K562 (cell line): ENCODE measurements around the gene TRIM65. TPM values are rescaled to one million over a fixed set of nuclear protein-coding genes. Genes with fewer than 3 reads are reported as not detected.

Experiments
- BCOR ChIP-seq: fragments of 450-650 bp; IDR thresholded peaks from 2 replicates; pipeline ENCODE4 v1.6.1; 2016
- ELF4 ChIP-seq: fragments of 450-650 bp; formaldehyde crosslinking; IDR thresholded peaks from 2 replicates; pipeline ENCODE4 v1.4.0; 2022; ENCODE audit warnings: missing genetic modification characterization
- FOS ChIP-seq: IDR thresholded peaks from 3 replicates; pipeline ENCODE4 v1.6.1; 2011; ENCODE audit not compliant: insufficient read length; ENCODE audit errors: extremely low read depth
- FOSL1 ChIP-seq: fragments of 200-800 bp; sonication (Bioruptor generic); conservative IDR thresholded peaks from 2 replicates; pipeline ENCODE4 v1.6.1; 2016; ENCODE audit warnings: missing genetic modification characterization, missing compliant biosample characterization
- MLLT1 ChIP-seq, 2 experiments: fragments of 450-650 bp; IDR thresholded peaks; 2 replicates each; pipeline ENCODE4 v1.6.1; 2016
- NCOA1 ChIP-seq: fragments of 450-650 bp; IDR thresholded peaks from 2 replicates; pipeline ENCODE4 v1.6.1; 2016; ENCODE audit warnings: low read depth
- NRF1 ChIP-seq, 2 experiments: fragments of 450-650 bp; IDR thresholded peaks in 1 of 2; conservative IDR thresholded peaks in 1 of 2; 2 replicates each; pipeline ENCODE4 v1.6.1; 2014; ENCODE audit warnings: mild to moderate bottlenecking in 2 of 2
- RBM22 ChIP-seq: fragments of 200-400 bp; formaldehyde crosslinking; IDR thresholded peaks from 2 replicates; pipeline ENCODE4 v1.6.1; 2018; ENCODE audit warnings: low read length, low read depth; ENCODE audit not compliant: poor library complexity, severe bottlenecking
- TAL1 ChIP-seq: fragments of 450-650 bp; IDR thresholded peaks from 2 replicates; pipeline ENCODE4 v1.6.1; 2016; ENCODE audit warnings: mild to moderate bottlenecking
- TCFL5 ChIP-seq: fragments of 250-450 bp; sonication (Bioruptor Pico); conservative IDR thresholded peaks from 2 replicates; pipeline ENCODE4 v1.6.1; 2021; ENCODE audit warnings: mild to moderate bottlenecking, moderate library complexity, matching md5 sums
- TGIF2 ChIP-seq: sonication (generic); formaldehyde crosslinking; IDR thresholded peaks from 2 replicates; pipeline ENCODE4 v1.8.1; 2022; ENCODE audit warnings: mild to moderate bottlenecking, missing genetic modification reagents, moderate library complexity
- ZNF398 ChIP-seq: fragments of 250-450 bp; sonication (Bioruptor Pico); IDR thresholded peaks from 2 replicates; pipeline ENCODE4 v1.8.0; 2021; ENCODE audit warnings: moderate library complexity, mild to moderate bottlenecking, inconsistent platforms
- ZNF57 ChIP-seq: fragments of 450-650 bp; formaldehyde crosslinking; IDR thresholded peaks from 2 replicates; pipeline ENCODE4 v1.4.0; 2020; ENCODE audit warnings: mild to moderate bottlenecking, moderate library complexity
- ZNF695 ChIP-seq: fragments of 450-650 bp; formaldehyde crosslinking; IDR thresholded peaks from 2 replicates; pipeline ENCODE4 v1.4.0; 2020; ENCODE audit warnings: mild to moderate bottlenecking, moderate library complexity
- polyA plus RNA-seq, 8 experiments: library from polyadenylated mRNA; depleted of rRNA in 4 of 8; stranded (reverse) in 5 of 8; unstranded in 3 of 8; fragments of >200 nt; fragmentation: Nextera tagmentation in 2 of 8; fragmentation: Illumina TruSeq in 1 of 8; extraction: Ambion mirVana in 2 of 8; extraction: Trizol in 1 of 8; gene quantifications; 2 replicates each; pipeline versions ENCODE4 v1.2.1 to v1.2.3, GENCODE V29; 2011 to 2014; ENCODE audit warnings: inconsistent platforms in 1 of 8, missing spikeins in 1 of 8
- total RNA-seq, 7 experiments: library from RNA; depleted of rRNA in 6 of 7; stranded (reverse); fragments of >200 nt in 6 of 7; fragmentation: Illumina TruSeq in 2 of 7; extraction: Trizol in 2 of 7; gene quantifications; 2 replicates each; pipeline versions ENCODE4 v1.2.1 to v1.2.3, GENCODE V29; 2011 to 2021; ENCODE audit warnings: low replicate concordance in 1 of 7
- TF ChIP-seq, protein P1 (sequence below): sonication (generic); formaldehyde crosslinking; IDR thresholded peaks from 2 replicates; pipeline ENCODE4 v1.8.0; 2022; ENCODE audit warnings: mild to moderate bottlenecking, missing genetic modification reagents, borderline replicate concordance
- TF ChIP-seq, protein P2 (sequence below): fragments of 150-350 bp; conservative IDR thresholded peaks from 2 replicates; pipeline ENCODE4 v1.6.1; 2014; ENCODE audit warnings: low read length
- TF ChIP-seq, protein P3 (sequence below): fragments of 250-450 bp; sonication (Bioruptor Pico); IDR thresholded peaks from 2 replicates; pipeline ENCODE4 v1.5.0; 2021; ENCODE audit warnings: mild to moderate bottlenecking, borderline replicate concordance

Gene TRIM65
- total and polyA plus RNA-seq, 9 of the 15 experiments (the other 6 are each of a cell fraction or from before 2014, with no cell fraction given), result 2.8 to 45.7 (median 22.9) TPM

DNA sequence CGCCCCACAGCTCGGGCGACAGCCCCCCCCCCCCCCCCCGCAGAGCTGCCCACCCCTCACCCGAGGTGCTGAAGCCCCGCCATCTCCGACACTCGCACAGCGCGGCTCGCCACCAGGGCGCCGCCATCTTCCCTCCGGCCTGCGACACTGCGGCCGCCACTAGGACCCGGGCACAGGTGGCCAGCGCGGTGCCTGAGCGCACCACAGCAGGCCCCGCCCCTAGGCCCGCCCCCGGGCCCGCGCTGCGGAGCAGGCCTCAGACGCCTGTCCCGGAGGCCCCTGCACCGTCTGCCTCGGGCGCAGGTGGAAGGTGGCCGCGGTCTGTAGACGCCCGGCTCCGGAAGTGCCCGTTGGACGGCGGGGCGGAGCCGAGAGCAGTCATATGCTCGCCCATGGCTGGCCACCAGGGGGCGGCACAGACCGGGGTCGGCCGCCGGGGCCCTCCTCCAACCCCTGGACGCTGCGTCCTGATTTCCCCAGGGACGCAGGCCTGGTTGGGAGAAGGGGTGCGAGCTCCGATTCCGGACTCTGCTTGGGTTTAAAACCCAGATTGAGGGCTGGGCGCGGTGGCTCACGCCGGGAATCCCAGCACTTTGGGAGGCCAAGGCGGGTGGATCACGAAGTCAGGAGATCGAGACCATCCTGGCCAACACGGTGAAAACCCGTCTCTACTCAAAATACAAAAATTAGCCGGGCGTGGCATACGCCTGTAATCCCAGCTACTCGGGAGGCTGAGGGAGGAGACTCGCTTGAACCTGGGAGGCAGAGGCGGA is 8.2 kb upstream of the TRIM65 start, which contains the start of gene MRPL38 (continued):
- TF ChIP-seq ZNF398 (CRISPR knock-in tag) (no peak), ZNF695 (CRISPR knock-in tag) (no peak), FOSL1 (0 out of 2 replicates have a peak, but pooled peaks have one; percentile 21), TCFL5 (CRISPR knock-in tag) (no peak), BCOR (no peak), MLLT1 (IDR thresholded peaks at IDR 0.05) (peak in 1 of 2 experiments; percentile 61; a peak in 1 of 4 replicates), TGIF2 (CRISPR knock-in tag) (peak; percentile 67; the same call in 1 of the 2 replicates), FOS (no peak), ZNF57 (CRISPR knock-in tag) (no peak), NCOA1 (no peak), NRF1 (conservative IDR thresholded peaks at IDR 0.05 in 1 of 2, IDR thresholded peaks at IDR 0.05 in 1 of 2) (peak; percentile 83 to 86), ELF4 (CRISPR knock-in tag) (peak; percentile 40; the same call in 1 of the 2 replicates), TAL1 (no peak), RBM22 (no peak)
- TF ChIP-seq, protein P1, sequence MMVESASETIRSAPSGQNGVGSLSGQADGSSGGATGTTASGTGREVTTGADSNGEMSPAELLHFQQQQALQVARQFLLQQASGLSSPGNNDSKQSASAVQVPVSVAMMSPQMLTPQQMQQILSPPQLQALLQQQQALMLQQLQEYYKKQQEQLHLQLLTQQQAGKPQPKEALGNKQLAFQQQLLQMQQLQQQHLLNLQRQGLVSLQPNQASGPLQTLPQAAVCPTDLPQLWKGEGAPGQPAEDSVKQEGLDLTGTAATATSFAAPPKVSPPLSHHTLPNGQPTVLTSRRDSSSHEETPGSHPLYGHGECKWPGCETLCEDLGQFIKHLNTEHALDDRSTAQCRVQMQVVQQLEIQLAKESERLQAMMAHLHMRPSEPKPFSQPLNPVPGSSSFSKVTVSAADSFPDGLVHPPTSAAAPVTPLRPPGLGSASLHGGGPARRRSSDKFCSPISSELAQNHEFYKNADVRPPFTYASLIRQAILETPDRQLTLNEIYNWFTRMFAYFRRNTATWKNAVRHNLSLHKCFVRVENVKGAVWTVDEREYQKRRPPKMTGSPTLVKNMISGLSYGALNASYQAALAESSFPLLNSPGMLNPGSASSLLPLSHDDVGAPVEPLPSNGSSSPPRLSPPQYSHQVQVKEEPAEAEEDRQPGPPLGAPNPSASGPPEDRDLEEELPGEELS, result no peak
- TF ChIP-seq, protein P2, sequence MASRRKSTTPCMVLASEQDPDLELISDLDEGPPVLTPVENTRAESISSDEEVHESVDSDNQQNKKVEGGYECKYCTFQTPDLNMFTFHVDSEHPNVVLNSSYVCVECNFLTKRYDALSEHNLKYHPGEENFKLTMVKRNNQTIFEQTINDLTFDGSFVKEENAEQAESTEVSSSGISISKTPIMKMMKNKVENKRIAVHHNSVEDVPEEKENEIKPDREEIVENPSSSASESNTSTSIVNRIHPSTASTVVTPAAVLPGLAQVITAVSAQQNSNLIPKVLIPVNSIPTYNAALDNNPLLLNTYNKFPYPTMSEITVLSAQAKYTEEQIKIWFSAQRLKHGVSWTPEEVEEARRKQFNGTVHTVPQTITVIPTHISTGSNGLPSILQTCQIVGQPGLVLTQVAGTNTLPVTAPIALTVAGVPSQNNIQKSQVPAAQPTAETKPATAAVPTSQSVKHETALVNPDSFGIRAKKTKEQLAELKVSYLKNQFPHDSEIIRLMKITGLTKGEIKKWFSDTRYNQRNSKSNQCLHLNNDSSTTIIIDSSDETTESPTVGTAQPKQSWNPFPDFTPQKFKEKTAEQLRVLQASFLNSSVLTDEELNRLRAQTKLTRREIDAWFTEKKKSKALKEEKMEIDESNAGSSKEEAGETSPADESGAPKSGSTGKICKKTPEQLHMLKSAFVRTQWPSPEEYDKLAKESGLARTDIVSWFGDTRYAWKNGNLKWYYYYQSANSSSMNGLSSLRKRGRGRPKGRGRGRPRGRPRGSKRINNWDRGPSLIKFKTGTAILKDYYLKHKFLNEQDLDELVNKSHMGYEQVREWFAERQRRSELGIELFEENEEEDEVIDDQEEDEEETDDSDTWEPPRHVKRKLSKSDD, result 0 out of 2 replicates have a peak, but pooled peaks have one; percentile 40
- TF ChIP-seq, protein P3, sequence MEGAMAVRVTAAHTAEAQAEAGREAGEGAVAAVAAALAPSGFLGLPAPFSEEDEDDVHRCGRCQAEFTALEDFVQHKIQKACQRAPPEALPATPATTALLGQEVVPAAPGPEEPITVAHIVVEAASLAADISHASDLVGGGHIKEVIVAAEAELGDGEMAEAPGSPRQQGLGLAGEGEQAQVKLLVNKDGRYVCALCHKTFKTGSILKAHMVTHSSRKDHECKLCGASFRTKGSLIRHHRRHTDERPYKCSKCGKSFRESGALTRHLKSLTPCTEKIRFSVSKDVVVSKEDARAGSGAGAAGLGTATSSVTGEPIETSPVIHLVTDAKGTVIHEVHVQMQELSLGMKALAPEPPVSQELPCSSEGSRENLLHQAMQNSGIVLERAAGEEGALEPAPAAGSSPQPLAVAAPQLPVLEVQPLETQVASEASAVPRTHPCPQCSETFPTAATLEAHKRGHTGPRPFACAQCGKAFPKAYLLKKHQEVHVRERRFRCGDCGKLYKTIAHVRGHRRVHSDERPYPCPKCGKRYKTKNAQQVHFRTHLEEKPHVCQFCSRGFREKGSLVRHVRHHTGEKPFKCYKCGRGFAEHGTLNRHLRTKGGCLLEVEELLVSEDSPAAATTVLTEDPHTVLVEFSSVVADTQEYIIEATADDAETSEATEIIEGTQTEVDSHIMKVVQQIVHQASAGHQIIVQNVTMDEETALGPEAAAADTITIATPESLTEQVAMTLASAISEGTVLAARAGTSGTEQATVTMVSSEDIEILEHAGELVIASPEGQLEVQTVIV (CRISPR knock-in tag), result no peak
